ENCODE results near the gene C16orf95. TPM values are rescaled to one million over a fixed set of nuclear protein-coding genes. Genes with fewer than 3 reads are reported as not detected.

Gene C16orf95
- total RNA-seq, 1 experiment from 2014 or later = 5.8 TPM

- CTCF ChIA-PET = interaction anchor here (0.6 to 5.9 kb wide), 32 partner anchors 8 to 1645 kb away, joined by 3 to 77 read pairs (median 3); no protein-coding TSS in a partner anchor
These were observed 38.8 kb downstream of the C16orf95 start for GRCh38 chr16:87278191-87279093.

DNA sequence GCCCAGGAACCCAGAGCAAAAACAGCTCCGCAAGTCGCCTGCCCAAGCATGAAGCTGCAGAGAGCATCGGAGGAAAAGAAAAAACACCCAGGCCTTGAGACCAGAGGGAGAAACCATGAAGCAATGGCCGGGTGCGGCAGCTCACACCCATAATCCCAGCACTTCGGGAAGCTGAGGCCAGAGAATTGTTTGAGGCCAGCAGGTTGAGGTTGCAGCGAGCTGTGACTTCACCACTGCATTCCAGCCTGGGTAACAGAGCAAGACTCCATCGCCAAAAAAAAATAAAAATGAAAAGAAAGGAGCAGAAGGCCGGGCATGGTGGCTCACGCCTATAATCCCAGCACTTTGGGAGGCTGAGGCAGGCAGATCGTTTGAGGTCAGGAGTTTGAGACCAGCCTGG lies 40.3 kb downstream of the C16orf95 start:
- no peaks in the 10 kb centered on the region for H3K9me3 Mint-ChIP-seq (ENCODE audit: unreplicated experiment)
- no peaks in the 10 kb centered on the region for H3K36me3 Mint-ChIP-seq (ENCODE audit: insufficient read depth, unreplicated experiment)
- peaks cover 38% of the 10 kb centered on the region for H3K27me3 Mint-ChIP-seq (ENCODE audit: insufficient read depth, unreplicated experiment)
- H3K4me3 Mint-ChIP-seq (ENCODE audit: unreplicated experiment) = no peak overlapping the region
- no peak for TF ChIP-seq CTCF (IDR thresholded peaks at IDR 0.05; ENCODE audit: unreplicated experiment)
- CTCF ChIA-PET = interaction anchor here (0.6 to 5.9 kb wide), 18 partner anchors 11 to 718 kb away, joined by 3 to 77 read pairs (median 4); no protein-coding TSS in a partner anchor
- DNase-seq (ENCODE audit: unreplicated experiment) = no peak
- H3K27ac Mint-ChIP-seq (ENCODE audit: low read depth, unreplicated experiment) = no peak overlapping the region
- H3K4me1 Mint-ChIP-seq (ENCODE audit: insufficient read depth, unreplicated experiment) = peaks cover 13% of the 10 kb centered on the region
- intact Hi-C loops (cut with micrococcal nuclease) = no loop called here
- no TSS peak for BruUV-seq (replicated peaks)
- POLR2A ChIA-PET = interaction anchor here (0.7 kb wide), 1 partner anchor 885 kb away, joined by 3 read pairs; no protein-coding TSS in a partner anchor

More at GRCh38 chr16:87278191-87279093, 38.8 kb downstream of the C16orf95 start:
- BruUV-seq (replicated peaks) = no TSS peak
- Mint-ChIP-seq H3K27ac (ENCODE audit: low read depth, unreplicated experiment) (no peak overlapping the region), H3K36me3 (ENCODE audit: insufficient read depth, unreplicated experiment) (no peaks in the 10 kb centered on the region), H3K4me3 (ENCODE audit: unreplicated experiment) (no peak overlapping the region), H3K9me3 (ENCODE audit: unreplicated experiment) (no peaks in the 10 kb centered on the region), H3K4me1 (ENCODE audit: insufficient read depth, unreplicated experiment) (peaks cover 13% of the 10 kb centered on the region), H3K27me3 (ENCODE audit: insufficient read depth, unreplicated experiment) (peaks cover 40% of the 10 kb centered on the region)
- peak; percentile 77 for DNase-seq (ENCODE audit: unreplicated experiment)
- POLR2A ChIA-PET = interaction anchor here (0.7 to 1.6 kb wide), 5 partner anchors 77 to 714 kb away, joined by 3 to 8 read pairs (median 3); no protein-coding TSS in a partner anchor
- intact Hi-C loops (cut with micrococcal nuclease) = loop anchor here (1.0 to 2.0 kb wide), 6 partner anchors 71 to 715 kb away; no protein-coding TSS in a partner anchor
- peak; percentile 86 for TF ChIP-seq CTCF (IDR thresholded peaks at IDR 0.05; ENCODE audit: unreplicated experiment)

- no peak for TF ChIP-seq CTCF (IDR thresholded peaks at IDR 0.05; ENCODE audit: unreplicated experiment)
- H3K9me3 Mint-ChIP-seq (ENCODE audit: unreplicated experiment) = no peaks in the 10 kb centered on the region
- no peak overlapping the region for H3K27ac Mint-ChIP-seq (ENCODE audit: low read depth, unreplicated experiment)
- no TSS peak for BruUV-seq (replicated peaks)
- POLR2A ChIA-PET = no interaction called here
- peaks cover 31% of the 10 kb centered on the region for H3K27me3 Mint-ChIP-seq (ENCODE audit: insufficient read depth, unreplicated experiment)
- intact Hi-C loops (cut with micrococcal nuclease) = no loop called here
- H3K4me3 Mint-ChIP-seq (ENCODE audit: unreplicated experiment) = no peak overlapping the region
- DNase-seq (ENCODE audit: unreplicated experiment) = no peak
- H3K4me1 Mint-ChIP-seq (ENCODE audit: insufficient read depth, unreplicated experiment) = peaks cover 13% of the 10 kb centered on the region
- CTCF ChIA-PET = interaction anchor here (0.6 to 5.9 kb wide), 7 partner anchors 11 to 713 kb away, joined by 3 to 77 read pairs (median 4); no protein-coding TSS in a partner anchor
- H3K36me3 Mint-ChIP-seq (ENCODE audit: insufficient read depth, unreplicated experiment) = no peaks in the 10 kb centered on the region
These were observed 41.0 kb downstream of the C16orf95 start for GRCh38 chr16:87276091-87276701.

DNA sequence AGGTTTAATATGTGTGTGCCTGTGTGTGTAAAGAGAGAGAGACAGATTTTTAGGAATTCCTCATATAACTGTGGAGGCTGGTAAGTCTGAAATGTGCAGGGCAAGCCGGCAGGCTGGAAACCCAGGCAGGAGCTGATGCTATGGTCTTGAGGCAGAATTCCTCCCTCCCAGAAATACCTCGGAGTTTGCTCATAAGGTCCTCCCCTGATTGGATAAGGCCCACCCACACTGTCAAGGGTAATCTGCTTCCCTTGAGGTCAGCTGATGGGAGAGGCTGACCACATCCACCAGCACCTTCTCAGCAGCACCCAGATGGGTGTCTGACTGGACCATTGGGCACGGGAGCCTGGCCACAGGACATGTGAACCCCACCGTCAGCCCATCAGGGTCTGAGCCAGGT lies 42.4 kb downstream of the C16orf95 start:
- no peak overlapping the region for H3K4me3 Mint-ChIP-seq (ENCODE audit: unreplicated experiment)
- no TSS peak for BruUV-seq (replicated peaks)
- H3K4me1 Mint-ChIP-seq (ENCODE audit: insufficient read depth, unreplicated experiment) = peaks cover 13% of the 10 kb centered on the region
- H3K27me3 Mint-ChIP-seq (ENCODE audit: insufficient read depth, unreplicated experiment) = peaks cover 17% of the 10 kb centered on the region
- no peaks in the 10 kb centered on the region for H3K9me3 Mint-ChIP-seq (ENCODE audit: unreplicated experiment)
- TF ChIP-seq CTCF (IDR thresholded peaks at IDR 0.05; ENCODE audit: unreplicated experiment) = no peak
- CTCF ChIA-PET = interaction anchor here (0.7 to 3.0 kb wide), 5 partner anchors 9 to 712 kb away, joined by 3 to 19 read pairs (median 3); no protein-coding TSS in a partner anchor
- no peaks in the 10 kb centered on the region for H3K36me3 Mint-ChIP-seq (ENCODE audit: insufficient read depth, unreplicated experiment)
- no peak for DNase-seq (ENCODE audit: unreplicated experiment)
- POLR2A ChIA-PET = interaction anchor here (0.6 kb wide), 1 partner anchor 58 kb away, joined by 3 read pairs; no protein-coding TSS in a partner anchor
- intact Hi-C loops (cut with micrococcal nuclease) = no loop called here
- H3K27ac Mint-ChIP-seq (ENCODE audit: low read depth, unreplicated experiment) = no peak overlapping the region

Data from MCF 10A (cell line).